Measurements from ENCODE around the gene CD6.

The CD6 gene

DNA sequence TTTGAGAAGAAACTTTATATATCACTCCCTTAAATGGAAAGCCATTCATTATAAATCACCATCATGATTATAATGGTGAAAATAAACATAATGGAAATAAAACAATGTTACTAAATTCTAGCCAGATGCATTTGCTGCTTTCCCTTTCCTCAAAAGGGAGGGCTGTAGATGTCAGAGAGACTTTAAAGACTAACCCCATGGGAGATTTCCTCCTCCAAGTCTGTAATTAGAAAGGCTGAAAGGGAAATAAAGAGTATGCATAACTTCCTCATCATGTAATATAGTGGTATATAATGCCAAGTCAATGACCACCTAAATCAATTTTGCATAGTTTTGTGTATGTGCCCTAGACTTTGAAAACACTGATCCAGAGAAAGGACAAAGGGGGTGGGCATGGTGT, 6.4 kb downstream of the CD6 start:
- H3K27ac ChIP-seq (ENCODE audit: low read depth, low read length): no peak overlapping the region

DNA sequence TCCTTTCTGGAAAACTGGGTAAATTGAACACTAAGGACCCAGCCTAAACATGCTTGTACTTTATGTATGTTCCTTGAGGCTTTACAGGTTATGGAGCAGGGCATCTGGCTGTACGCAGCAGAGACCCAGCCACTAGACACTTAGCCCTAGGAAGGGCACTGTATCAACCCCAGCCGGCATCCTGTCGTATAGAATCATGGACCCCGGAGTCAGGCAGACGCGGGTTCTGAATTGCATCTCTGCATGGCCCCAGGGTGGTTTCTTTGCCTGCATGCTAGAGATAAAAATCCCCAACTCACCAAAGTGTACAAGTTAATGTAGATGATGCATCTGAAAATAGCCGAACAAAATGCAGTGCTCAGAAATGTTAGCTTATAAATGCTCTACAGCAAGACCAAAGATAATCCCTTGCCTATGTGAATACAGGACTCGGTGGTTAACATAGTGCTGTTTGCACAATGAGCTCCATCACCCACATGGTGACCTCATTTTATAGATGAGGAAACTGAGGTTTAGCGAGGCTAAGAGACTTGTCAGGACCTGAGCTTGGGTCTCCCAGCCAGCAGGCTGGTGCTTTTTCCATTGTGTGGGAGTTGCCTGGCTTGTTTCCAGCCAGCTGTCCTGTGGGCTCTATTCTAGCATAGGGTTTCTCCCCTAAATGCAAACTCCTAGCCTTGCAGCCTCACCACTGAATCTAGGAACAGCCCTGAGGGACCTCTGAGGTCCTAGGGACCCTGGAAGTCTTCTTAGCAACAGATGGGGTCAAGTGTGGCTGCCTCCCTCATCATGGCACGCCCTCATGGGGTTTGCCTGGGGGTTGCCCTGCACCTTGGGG, 7.3 kb downstream of the CD6 start:
- no peak overlapping the region for H3K27ac ChIP-seq (ENCODE audit: low read depth, low read length)
- H3K9ac ChIP-seq (ENCODE audit: low read length): no peak overlapping the region
- no peaks in the 10 kb centered on the region for H3K9me3 ChIP-seq (ENCODE audit: low read length)
- no peak overlapping the region for H3K4me3 ChIP-seq (ENCODE audit: low read depth in 1 of 2, low read length in 2 of 2)
- H3K27me3 ChIP-seq (ENCODE audit: control insufficient read depth in 1 of 2, insufficient read depth in 2 of 2, low read length in 2 of 2): no peaks in the 10 kb centered on the region
- H3K36me3 ChIP-seq (ENCODE audit: insufficient read depth, low read length): no peaks in the 10 kb centered on the region
- H3K4me1 ChIP-seq (ENCODE audit: insufficient read depth, low read length): no peaks in the 10 kb centered on the region

More for the DNA sequence above, 6.4 kb downstream of the CD6 start:
- H3K36me3 ChIP-seq (ENCODE audit: insufficient read depth, low read length): no peaks in the 10 kb centered on the region
- H3K4me1 ChIP-seq (ENCODE audit: insufficient read depth, low read length): no peaks in the 10 kb centered on the region
- H3K27me3 ChIP-seq (ENCODE audit: control insufficient read depth in 1 of 2, insufficient read depth in 2 of 2, low read length in 2 of 2): no peaks in the 10 kb centered on the region
- no peak overlapping the region for H3K4me3 ChIP-seq (ENCODE audit: low read depth in 1 of 2, low read length in 2 of 2)
- no peak overlapping the region for H3K9ac ChIP-seq (ENCODE audit: low read length)
- no peaks in the 10 kb centered on the region for H3K9me3 ChIP-seq (ENCODE audit: low read length)

DNA sequence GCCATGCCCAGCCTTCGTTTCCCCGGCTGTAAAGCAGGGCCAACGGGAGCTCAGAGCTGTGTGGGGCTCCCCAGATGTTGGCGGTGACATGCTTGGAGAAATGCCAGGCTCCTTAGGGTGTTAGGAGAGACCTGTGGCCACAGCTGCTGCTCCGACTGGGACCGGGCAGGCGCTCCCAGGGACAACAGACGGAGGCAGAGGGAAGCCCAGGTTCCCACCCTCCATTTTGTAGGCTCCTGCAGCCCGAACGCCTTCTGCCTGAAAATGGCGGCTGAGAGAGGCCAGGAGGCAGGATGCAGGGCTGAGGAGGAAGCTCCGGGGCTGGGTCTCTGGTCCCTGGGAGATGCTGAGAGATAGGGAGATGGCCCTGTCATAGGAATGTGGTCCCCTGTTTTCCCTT, 10.0 kb downstream of the CD6 start:
- H3K9ac ChIP-seq (ENCODE audit: low read length): no peak overlapping the region
- H3K27ac ChIP-seq (ENCODE audit: low read depth, low read length): no peak overlapping the region
- no peaks in the 10 kb centered on the region for H3K27me3 ChIP-seq (ENCODE audit: control insufficient read depth in 1 of 2, insufficient read depth in 2 of 2, low read length in 2 of 2)
- no peaks in the 10 kb centered on the region for H3K9me3 ChIP-seq (ENCODE audit: low read length)
- no peaks in the 10 kb centered on the region for H3K36me3 ChIP-seq (ENCODE audit: insufficient read depth, low read length)
- no peaks in the 10 kb centered on the region for H3K4me1 ChIP-seq (ENCODE audit: insufficient read depth, low read length)
- H3K4me3 ChIP-seq (ENCODE audit: low read depth in 1 of 2, low read length in 2 of 2): no peak overlapping the region

DNA sequence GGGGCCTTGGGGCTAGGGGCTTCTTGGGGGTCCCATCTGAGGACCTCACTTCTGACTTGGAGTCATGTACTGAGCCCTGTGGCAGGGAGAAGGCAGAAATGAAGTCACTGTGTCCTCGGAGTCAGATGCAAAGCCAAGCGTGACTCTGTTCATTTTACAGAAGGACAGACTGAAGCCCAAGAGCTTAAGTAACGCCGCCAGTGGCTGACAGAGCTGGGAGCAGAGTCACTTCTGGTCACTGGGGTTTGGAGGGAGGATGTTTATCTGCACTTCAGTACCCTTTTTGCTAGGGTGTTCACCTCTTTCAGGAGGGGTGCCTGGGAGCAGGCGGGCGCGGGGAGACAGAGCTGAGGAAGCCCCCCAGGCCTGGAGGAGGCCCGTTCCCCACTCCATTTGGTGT, 10.7 kb downstream of the CD6 start:
- no peaks in the 10 kb centered on the region for H3K9me3 ChIP-seq (ENCODE audit: low read length)
- H3K4me3 ChIP-seq (ENCODE audit: low read depth in 1 of 2, low read length in 2 of 2): no peak overlapping the region
- no peak overlapping the region for H3K27ac ChIP-seq (ENCODE audit: low read depth, low read length)
- no peak overlapping the region for H3K9ac ChIP-seq (ENCODE audit: low read length)
- no peaks in the 10 kb centered on the region for H3K36me3 ChIP-seq (ENCODE audit: insufficient read depth, low read length)
- H3K27me3 ChIP-seq (ENCODE audit: control insufficient read depth in 1 of 2, insufficient read depth in 2 of 2, low read length in 2 of 2): no peaks in the 10 kb centered on the region
- H3K4me1 ChIP-seq (ENCODE audit: insufficient read depth, low read length): no peaks in the 10 kb centered on the region

DNA sequence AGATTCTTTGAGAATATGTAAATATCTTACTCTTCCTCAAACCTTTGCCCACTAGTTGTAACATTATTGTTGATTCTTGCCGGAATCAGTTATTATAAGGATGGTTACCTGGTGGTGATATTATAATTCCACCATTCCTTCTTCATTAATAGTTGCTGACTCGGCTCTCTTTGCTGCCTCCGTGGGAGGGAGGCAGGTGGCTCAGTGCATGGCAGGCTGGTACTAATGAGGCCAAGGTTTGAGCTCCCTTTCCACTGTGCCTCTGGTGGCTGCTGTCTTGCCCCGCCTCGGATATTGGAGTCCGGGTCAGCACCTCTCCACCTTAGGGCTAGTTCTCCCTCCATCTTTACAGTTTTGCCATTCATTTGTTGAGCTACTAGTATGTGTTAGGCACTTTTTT, 12.7 kb downstream of the CD6 start:
- Histone ChIP-seq H3K9me3 (ENCODE audit: low read length) (no peaks in the 10 kb centered on the region), H3K27me3 (ENCODE audit: control insufficient read depth in 1 of 2, insufficient read depth in 2 of 2, low read length in 2 of 2) (no peaks in the 10 kb centered on the region), H3K27ac (ENCODE audit: low read depth, low read length) (no peak overlapping the region), H3K36me3 (ENCODE audit: insufficient read depth, low read length) (no peaks in the 10 kb centered on the region), H3K4me3 (ENCODE audit: low read depth in 1 of 2, low read length in 2 of 2) (no peak overlapping the region), H3K4me1 (ENCODE audit: insufficient read depth, low read length) (no peaks in the 10 kb centered on the region), H3K9ac (ENCODE audit: low read length) (no peak overlapping the region)

DNA sequence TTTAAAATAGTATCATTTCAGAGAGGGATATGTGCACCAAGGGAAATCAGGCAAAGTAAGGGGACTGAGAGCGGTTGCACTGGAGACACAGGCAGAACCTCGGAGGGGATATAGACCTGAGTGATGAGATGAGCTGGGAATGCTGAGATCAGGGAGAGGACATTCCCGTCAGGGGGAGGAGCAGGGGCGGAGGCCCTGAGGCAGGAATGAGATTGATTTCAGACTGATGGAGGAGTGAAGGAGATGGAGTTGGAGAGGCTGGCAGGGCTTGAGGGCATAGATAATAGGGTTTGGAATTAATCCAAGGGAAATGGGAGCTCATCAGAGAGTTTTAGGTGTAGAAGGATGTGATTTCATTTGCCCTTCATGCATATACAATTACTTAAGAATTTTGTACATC, 13.2 kb downstream of the CD6 start:
- Histone ChIP-seq H3K4me1 (ENCODE audit: insufficient read depth, low read length) (no peaks in the 10 kb centered on the region), H3K27me3 (ENCODE audit: control insufficient read depth in 1 of 2, insufficient read depth in 2 of 2, low read length in 2 of 2) (no peaks in the 10 kb centered on the region), H3K4me3 (ENCODE audit: low read depth in 1 of 2, low read length in 2 of 2) (no peak overlapping the region), H3K9me3 (ENCODE audit: low read length) (no peaks in the 10 kb centered on the region), H3K27ac (ENCODE audit: low read depth, low read length) (no peak overlapping the region), H3K9ac (ENCODE audit: low read length) (no peak overlapping the region), H3K36me3 (ENCODE audit: insufficient read depth, low read length) (no peaks in the 10 kb centered on the region)

DNA sequence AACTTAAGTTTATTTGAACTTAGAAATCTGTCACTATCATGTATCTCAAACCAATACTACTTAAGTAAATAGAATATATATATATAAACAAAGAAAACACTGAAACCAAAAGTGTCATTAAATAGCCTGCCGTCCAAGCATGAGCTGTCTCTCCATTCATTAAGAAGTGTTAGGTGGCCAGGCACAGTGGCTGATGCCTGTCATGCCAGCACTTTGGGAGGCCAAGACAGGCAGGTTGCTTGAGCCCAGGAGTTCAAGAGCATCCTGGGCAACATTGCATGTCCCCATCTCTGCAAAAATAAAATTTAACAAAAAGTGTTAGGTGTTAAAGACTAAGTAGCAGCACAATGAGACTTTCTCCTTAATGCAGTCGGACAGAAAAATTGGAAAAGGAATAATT, 14.0 kb downstream of the CD6 start:
- H3K4me1 ChIP-seq (ENCODE audit: insufficient read depth, low read length): no peaks in the 10 kb centered on the region
- no peaks in the 10 kb centered on the region for H3K27me3 ChIP-seq (ENCODE audit: control insufficient read depth in 1 of 2, insufficient read depth in 2 of 2, low read length in 2 of 2)
- H3K9ac ChIP-seq (ENCODE audit: low read length): no peak overlapping the region
- no peaks in the 10 kb centered on the region for H3K36me3 ChIP-seq (ENCODE audit: insufficient read depth, low read length)
- H3K27ac ChIP-seq (ENCODE audit: low read depth, low read length): no peak overlapping the region
- no peaks in the 10 kb centered on the region for H3K9me3 ChIP-seq (ENCODE audit: low read length)
- no peak overlapping the region for H3K4me3 ChIP-seq (ENCODE audit: low read depth in 1 of 2, low read length in 2 of 2)

DNA sequence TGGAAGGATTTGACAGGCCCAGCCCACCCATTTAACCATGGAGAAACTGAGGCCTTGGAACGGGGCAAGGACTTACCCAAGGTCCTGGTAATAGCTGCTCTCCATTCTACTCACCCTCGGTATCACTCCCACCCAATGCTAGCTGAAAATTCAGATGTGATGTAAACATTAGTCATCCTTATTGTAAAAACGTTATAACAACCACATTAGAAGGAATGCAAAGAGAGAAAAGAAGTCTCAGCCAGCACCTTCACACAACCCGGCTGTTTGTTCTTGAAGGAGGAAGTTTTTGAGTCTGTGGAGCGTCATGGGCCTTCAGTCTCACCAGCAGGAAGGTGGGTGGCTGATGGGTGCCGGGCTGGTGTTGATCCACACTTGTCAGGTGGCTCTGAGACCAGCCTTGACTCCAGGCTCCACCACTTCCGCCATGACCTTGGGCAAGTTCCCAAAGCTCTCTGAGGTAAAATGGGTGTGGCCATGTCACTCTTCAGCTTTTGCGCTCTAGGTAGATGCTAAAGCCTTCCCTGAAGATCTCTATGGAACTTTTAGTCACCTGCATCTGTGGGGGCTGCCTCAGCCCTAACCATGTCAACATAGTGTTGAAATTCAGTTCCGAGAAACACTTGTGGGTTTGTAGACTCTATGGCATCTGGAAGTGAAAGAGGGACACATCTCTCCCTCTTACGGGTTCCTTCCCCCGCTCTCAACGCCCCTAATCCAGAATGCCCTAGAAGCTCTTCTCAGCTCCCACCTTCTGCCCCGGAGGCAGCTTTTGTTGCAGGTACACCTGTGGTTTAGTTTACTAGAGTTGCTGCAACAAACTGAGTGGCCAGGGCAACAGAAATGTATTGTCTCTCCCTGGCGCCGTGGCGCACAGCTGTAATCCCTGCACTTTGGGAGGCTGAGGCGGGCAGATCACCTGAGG, 14.8 kb downstream of the CD6 start:
- H3K9ac ChIP-seq (ENCODE audit: low read length): no peak overlapping the region
- no peaks in the 10 kb centered on the region for H3K27me3 ChIP-seq (ENCODE audit: control insufficient read depth in 1 of 2, insufficient read depth in 2 of 2, low read length in 2 of 2)
- no peaks in the 10 kb centered on the region for H3K36me3 ChIP-seq (ENCODE audit: insufficient read depth, low read length)
- H3K4me1 ChIP-seq (ENCODE audit: insufficient read depth, low read length): no peaks in the 10 kb centered on the region
- H3K9me3 ChIP-seq (ENCODE audit: low read length): no peaks in the 10 kb centered on the region
- H3K4me3 ChIP-seq (ENCODE audit: low read depth in 1 of 2, low read length in 2 of 2): no peak overlapping the region
- no peak overlapping the region for H3K27ac ChIP-seq (ENCODE audit: low read depth, low read length)

DNA sequence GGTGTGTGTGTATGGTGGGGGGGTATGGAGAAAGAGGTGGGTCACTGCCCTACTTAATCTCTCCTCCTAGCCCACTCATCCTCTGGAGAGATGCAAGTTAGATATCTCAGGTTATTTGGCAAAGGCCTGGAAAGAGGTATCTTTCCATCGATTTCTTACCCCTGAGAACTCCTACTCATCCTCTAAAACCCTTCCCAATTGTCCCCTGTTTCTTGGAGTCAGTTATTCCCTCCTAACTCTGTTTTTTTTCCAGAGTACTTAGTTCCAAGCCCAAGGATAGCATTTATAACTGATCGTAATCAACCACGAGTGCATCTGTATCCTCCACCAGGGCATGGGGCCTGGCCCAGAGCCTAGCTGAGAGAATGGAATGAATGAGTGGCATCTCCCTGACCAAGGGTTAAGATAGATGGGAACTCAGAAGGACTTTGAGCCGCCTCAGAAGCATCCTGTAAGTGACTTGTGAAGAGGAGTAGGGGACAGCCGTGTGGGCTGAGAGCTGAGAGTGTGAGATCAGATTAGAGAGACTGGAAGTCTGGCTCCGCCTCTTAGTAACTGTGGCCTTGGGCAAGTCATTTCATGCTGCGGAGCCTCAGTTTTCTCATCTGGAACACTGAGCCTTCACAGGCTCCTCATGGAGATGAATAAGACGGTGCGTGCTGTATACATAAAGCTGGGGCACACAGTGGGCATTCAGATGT, 16.2 kb downstream of the CD6 start:
- Histone ChIP-seq H3K27me3 (ENCODE audit: control insufficient read depth in 1 of 2, insufficient read depth in 2 of 2, low read length in 2 of 2) (no peaks in the 10 kb centered on the region), H3K36me3 (ENCODE audit: insufficient read depth, low read length) (no peaks in the 10 kb centered on the region), H3K9me3 (ENCODE audit: low read length) (no peaks in the 10 kb centered on the region), H3K4me3 (ENCODE audit: low read depth in 1 of 2, low read length in 2 of 2) (no peak overlapping the region), H3K27ac (ENCODE audit: low read depth, low read length) (no peak overlapping the region), H3K4me1 (ENCODE audit: insufficient read depth, low read length) (no peaks in the 10 kb centered on the region), H3K9ac (ENCODE audit: low read length) (no peak overlapping the region)

DNA sequence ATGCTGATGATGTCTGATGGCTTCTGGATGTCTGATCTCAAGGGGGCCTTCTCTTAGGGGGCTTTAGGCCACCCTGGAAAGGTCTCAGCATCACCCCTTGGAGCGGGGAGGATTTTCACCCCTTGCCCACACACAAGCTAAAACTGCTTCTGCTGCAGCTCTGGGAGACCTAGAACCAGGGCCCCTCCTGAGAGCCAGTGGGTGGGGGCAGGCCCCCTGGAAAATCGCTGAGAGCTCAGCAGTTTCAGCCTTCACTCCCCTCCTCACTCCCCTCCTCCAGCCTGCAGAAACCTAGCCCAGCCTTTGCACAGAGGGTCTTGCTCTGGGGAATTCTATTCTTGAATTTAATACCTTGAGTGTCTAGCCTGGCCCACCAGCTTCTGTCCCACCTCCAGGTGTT, 17.2 kb downstream of the CD6 start:
- Histone ChIP-seq H3K27ac (ENCODE audit: low read depth, low read length) (no peak overlapping the region), H3K4me3 (ENCODE audit: low read depth in 1 of 2, low read length in 2 of 2) (no peak overlapping the region), H3K9ac (ENCODE audit: low read length) (no peak overlapping the region), H3K27me3 (ENCODE audit: control insufficient read depth in 1 of 2, insufficient read depth in 2 of 2, low read length in 2 of 2) (no peaks in the 10 kb centered on the region), H3K4me1 (ENCODE audit: insufficient read depth, low read length) (no peaks in the 10 kb centered on the region), H3K36me3 (ENCODE audit: insufficient read depth, low read length) (no peaks in the 10 kb centered on the region), H3K9me3 (ENCODE audit: low read length) (no peaks in the 10 kb centered on the region)

DNA sequence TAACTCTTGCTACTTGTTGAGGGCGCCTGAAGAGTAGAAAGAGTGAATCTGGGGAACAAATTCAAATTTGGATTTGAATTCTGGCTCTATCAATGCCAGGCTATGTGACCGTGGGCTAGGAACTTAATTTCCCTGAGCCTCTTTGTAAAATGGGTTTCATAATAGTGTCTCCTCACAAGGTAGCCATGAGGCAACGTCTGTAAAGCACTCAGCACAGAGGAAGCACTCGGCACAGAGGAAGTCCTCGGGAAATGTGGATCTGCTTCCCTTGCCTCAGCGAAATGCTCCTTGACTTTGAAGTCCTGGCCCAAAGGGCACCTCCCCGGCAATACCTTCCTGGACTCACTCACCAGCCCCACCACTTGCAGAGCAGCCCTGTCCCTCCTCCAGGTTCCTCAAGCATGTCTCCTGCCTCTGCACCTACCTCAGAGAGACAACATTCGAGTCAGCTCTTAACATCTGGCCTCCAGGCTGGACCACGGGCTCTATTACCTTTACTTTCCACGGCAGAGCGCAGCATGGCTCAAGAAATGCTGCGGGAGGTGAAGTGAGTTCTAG, 17.7 kb downstream of the CD6 start:
- no peak overlapping the region for H3K9ac ChIP-seq (ENCODE audit: low read length)
- H3K27me3 ChIP-seq (ENCODE audit: control insufficient read depth in 1 of 2, insufficient read depth in 2 of 2, low read length in 2 of 2): no peaks in the 10 kb centered on the region
- no peaks in the 10 kb centered on the region for H3K4me1 ChIP-seq (ENCODE audit: insufficient read depth, low read length)
- H3K4me3 ChIP-seq (ENCODE audit: low read depth in 1 of 2, low read length in 2 of 2): no peak overlapping the region
- H3K36me3 ChIP-seq (ENCODE audit: insufficient read depth, low read length): no peaks in the 10 kb centered on the region
- H3K27ac ChIP-seq (ENCODE audit: low read depth, low read length): no peak overlapping the region
- no peaks in the 10 kb centered on the region for H3K9me3 ChIP-seq (ENCODE audit: low read length)

Measured in muscle layer of colon (tissue), 2 donors.